GM21619 (cell line): ENCODE results near the gene FRMPD4.

ENCODE experiments used
- ATAC-seq: cut with Tn5 transposase; IDR thresholded peaks from one replicate; pipeline ENCODE4 v1.9.1; 2021; ENCODE audit not compliant: unreplicated experiment

The FRMPD4 gene

GRCh38 chrX:12292996-12293765, 154.9 kb downstream of the FRMPD4 start:
- no peak for ATAC-seq

GRCh38 chrX:12297353-12297752, 159.1 kb downstream of the FRMPD4 start:
- ATAC-seq, result no peak

GRCh38 chrX:12301288-12301687, 163.0 kb downstream of the FRMPD4 start:
- no peak for ATAC-seq

GRCh38 chrX:12304261-12304660, 166.0 kb downstream of the FRMPD4 start:
- no peak for ATAC-seq

GRCh38 chrX:12307961-12308360, 169.7 kb downstream of the FRMPD4 start:
- ATAC-seq, result no peak

GRCh38 chrX:12308420-12308819, 170.1 kb downstream of the FRMPD4 start:
- ATAC-seq, result no peak

GRCh38 chrX:12309040-12309743, 170.9 kb downstream of the FRMPD4 start:
- no peak for ATAC-seq

GRCh38 chrX:12309744-12310076, 171.4 kb downstream of the FRMPD4 start:
- ATAC-seq, result no peak

- no peak for ATAC-seq
These were observed 176.4 kb downstream of the FRMPD4 start for GRCh38 chrX:12314651-12315050.

GRCh38 chrX:12315526-12315925, 177.3 kb downstream of the FRMPD4 start:
- no peak for ATAC-seq

- ATAC-seq, result no peak
These were observed 180.8 kb downstream of the FRMPD4 start for GRCh38 chrX:12319003-12319519.

GRCh38 chrX:12319992-12320391, 181.7 kb downstream of the FRMPD4 start:
- no peak for ATAC-seq

- no peak for ATAC-seq
These were observed 183.8 kb downstream of the FRMPD4 start for GRCh38 chrX:12322031-12322430.

GRCh38 chrX:12325171-12325570, 186.9 kb downstream of the FRMPD4 start:
- ATAC-seq, result no peak

GRCh38 chrX:12327836-12328235, 189.6 kb downstream of the FRMPD4 start:
- no peak for ATAC-seq

- no peak for ATAC-seq
These were observed 191.2 kb downstream of the FRMPD4 start for GRCh38 chrX:12329476-12329875.

GRCh38 chrX:12330841-12331240, 192.6 kb downstream of the FRMPD4 start:
- no peak for ATAC-seq

GRCh38 chrX:12332786-12333347, 194.6 kb downstream of the FRMPD4 start:
- ATAC-seq, result no peak

GRCh38 chrX:12339921-12340320, 201.6 kb downstream of the FRMPD4 start:
- ATAC-seq, result no peak

- ATAC-seq, result no peak
These were observed 206.7 kb downstream of the FRMPD4 start for GRCh38 chrX:12344954-12345353.

- ATAC-seq, result no peak
These were observed 210.9 kb downstream of the FRMPD4 start for GRCh38 chrX:12349201-12349600.

- ATAC-seq, result no peak
These were observed 214.6 kb downstream of the FRMPD4 start for GRCh38 chrX:12352922-12353321.
